NOMO-1 treated with DMSO at 0.1 percent for 48 hours (cell line): ENCODE data around the gene CBARP.
"Not testable (repeated sequence)": the region's sequence is repeated elsewhere in the genome, so short reads cannot be mapped to it uniquely, and the experiment has no call there.

Experiments used
- DNase-seq: peaks from one replicate; lab custom pipeline; 2025; ENCODE audit not compliant: unreplicated experiment; lab: John Stamatoyannopoulos, UW

The CBARP gene

GRCh38 chr19:1214862-1215731 lies 22.7 kb downstream of the CBARP start:
- no peak for DNase-seq

GRCh38 chr19:1214299-1214861 lies 23.4 kb downstream of the CBARP start:
- no peak for DNase-seq

- peak; percentile 75 for DNase-seq
These were observed 24.2 kb downstream of the CBARP start for GRCh38 chr19:1213391-1214286.

- no peak for DNase-seq
These were observed 26.1 kb downstream of the CBARP start for GRCh38 chr19:1211494-1212234.

GRCh38 chr19:1210227-1210538 lies 27.6 kb downstream of the CBARP start:
- no peak for DNase-seq

GRCh38 chr19:1208830-1209229 lies 29.0 kb downstream of the CBARP start:
- DNase-seq = not testable (repeated sequence)

- DNase-seq = no peak
These were observed 30.8 kb downstream of the CBARP start for GRCh38 chr19:1206864-1207450.

GRCh38 chr19:1206150-1206863 lies 31.5 kb downstream of the CBARP start:
- no peak for DNase-seq

- DNase-seq = peak; percentile 97
These were observed 32.4 kb downstream of the CBARP start, which contains the start of gene STK11 for GRCh38 chr19:1205114-1206099. TSS of gene STK11 (plus strand) at chr19:1205778. CDS start at chr19:1206914, 1,136 bp downstream.

- DNase-seq = not testable (repeated sequence)
These were observed 37.2 kb downstream of the CBARP start for GRCh38 chr19:1200614-1201013.

GRCh38 chr19:1199531-1199930 lies 38.3 kb downstream of the CBARP start:
- no peak for DNase-seq

GRCh38 chr19:1189419-1189818 lies 48.4 kb downstream of the CBARP start:
- DNase-seq = no peak

- DNase-seq = no peak
These were observed 54.1 kb downstream of the CBARP start for GRCh38 chr19:1183543-1184172.

GRCh38 chr19:1182727-1183126 lies 55.1 kb downstream of the CBARP start:
- DNase-seq = no peak

- DNase-seq = no peak
These were observed 55.7 kb downstream of the CBARP start for GRCh38 chr19:1182068-1182467.

GRCh38 chr19:1181606-1182005 lies 56.2 kb downstream of the CBARP start:
- no peak for DNase-seq
